IPS DF 6.9 (cell line): ENCODE results near the gene HOXB6.

Source experiments
- DNase-seq: peaks from one replicate; pipeline ENCODE4 v3.0.0-alpha.2; 2013; ENCODE audit warnings: low read depth, low spot score
- H3K27ac ChIP-seq: one replicate; pipeline ENCODE4 v1.5.1; 2013; ENCODE audit warnings: low read length, control low read depth
- H3K27me3 ChIP-seq: 2 replicates; pipeline ENCODE4 v1.6.1; 2013; ENCODE audit warnings: mild to moderate bottlenecking, low read length; ENCODE audit not compliant: control insufficient read depth, insufficient read depth
- H3K36me3 ChIP-seq: 2 replicates; pipeline ENCODE4 v1.6.1; 2013; ENCODE audit warnings: low read length; ENCODE audit not compliant: control insufficient read depth, insufficient read depth
- H3K4me1 ChIP-seq: 2 replicates; pipeline ENCODE4 v1.6.1; 2013; ENCODE audit warnings: low read length; ENCODE audit not compliant: control insufficient read depth, insufficient read depth
- H3K4me3 ChIP-seq: 2 replicates; pipeline ENCODE4 v1.5.1; 2013; ENCODE audit warnings: mild to moderate bottlenecking, low read length
- H3K9me3 ChIP-seq: 2 replicates; pipeline ENCODE4 v1.6.1; 2013; ENCODE audit warnings: low read length, inconsistent platforms; ENCODE audit not compliant: control insufficient read depth, insufficient read depth
- WGBS: extraction: QIAGEN DNeasy Blood & Tissue Kit; methylation state at CpG from one replicate; pipeline ENCODE4 v1.1.7; 2013; ENCODE audit warnings: mixed read lengths, missing lambda C conversion rate; ENCODE audit not compliant: insufficient read length, insufficient coverage; 5-methylcytosine and 5-hydroxymethylcytosine counted together

HOXB6 gene

GRCh38 chr17:48568499-48569239, 36.1 kb downstream of the HOXB6 start:
- H3K27me3 ChIP-seq: peaks cover 96% of the 10 kb centered on the region
- H3K4me1 ChIP-seq: peaks cover 3% of the 10 kb centered on the region; the same call in 1 of the 2 replicates
- no CpG with 5 or more reads among the region's 33 CpGs for WGBS

GRCh38 chr17:48567646-48568354, 37.0 kb downstream of the HOXB6 start:
- Histone ChIP-seq H3K4me3 (no peak overlapping the region), H3K9me3 (no peaks in the 10 kb centered on the region; the same call in 1 of the 2 replicates), H3K36me3 (no peaks in the 10 kb centered on the region), H3K27ac (no peak overlapping the region), H3K27me3 (peaks cover 96% of the 10 kb centered on the region), H3K4me1 (peaks cover 3% of the 10 kb centered on the region; the same call in 1 of the 2 replicates)
- WGBS: no CpG with 5 or more reads among the region's 2 CpGs
- no peak for DNase-seq

More at GRCh38 chr17:48568499-48569239, 36.1 kb downstream of the HOXB6 start:
- Histone ChIP-seq H3K27ac (no peak overlapping the region), H3K4me3 (no peak overlapping the region), H3K9me3 (no peaks in the 10 kb centered on the region; the same call in 1 of the 2 replicates), H3K36me3 (no peaks in the 10 kb centered on the region)
- DNase-seq: no peak

GRCh38 chr17:48567209-48567608, 37.6 kb downstream of the HOXB6 start:
- peaks cover 3% of the 10 kb centered on the region; the same call in 1 of the 2 replicates for H3K4me1 ChIP-seq
- no CpG with 5 or more reads among the region's 6 CpGs for WGBS
- H3K27me3 ChIP-seq: peaks cover 96% of the 10 kb centered on the region
- H3K9me3 ChIP-seq: no peaks in the 10 kb centered on the region; the same call in 1 of the 2 replicates
- H3K4me3 ChIP-seq: no peak overlapping the region
- no peak overlapping the region for H3K27ac ChIP-seq
- no peaks in the 10 kb centered on the region for H3K36me3 ChIP-seq
- no peak for DNase-seq

GRCh38 chr17:48566717-48567116, 38.1 kb downstream of the HOXB6 start:
- Histone ChIP-seq H3K4me3 (no peak overlapping the region), H3K27ac (no peak overlapping the region), H3K27me3 (peaks cover 96% of the 10 kb centered on the region), H3K4me1 (peaks cover 3% of the 10 kb centered on the region; the same call in 1 of the 2 replicates), H3K9me3 (no peaks in the 10 kb centered on the region; the same call in 1 of the 2 replicates), H3K36me3 (no peaks in the 10 kb centered on the region)
- DNase-seq: no peak
- no CpG with 5 or more reads among the region's 2 CpGs for WGBS

- Histone ChIP-seq H3K4me1 (peaks cover 3% of the 10 kb centered on the region; the same call in 1 of the 2 replicates), H3K27me3 (peaks cover 96% of the 10 kb centered on the region), H3K36me3 (no peaks in the 10 kb centered on the region), H3K4me3 (no peak overlapping the region), H3K27ac (no peak overlapping the region), H3K9me3 (no peaks in the 10 kb centered on the region; the same call in 1 of the 2 replicates)
- no peak for DNase-seq
- no CpG with 5 or more reads among the region's 4 CpGs for WGBS
Measured at GRCh38 chr17:48565925-48566710, 38.7 kb downstream of the HOXB6 start.

- H3K27ac ChIP-seq: no peak overlapping the region
- no peak overlapping the region for H3K4me3 ChIP-seq
- no peaks in the 10 kb centered on the region; the same call in 1 of the 2 replicates for H3K9me3 ChIP-seq
- peaks cover 3% of the 10 kb centered on the region; the same call in 1 of the 2 replicates for H3K4me1 ChIP-seq
- no CpG with 5 or more reads among the region's 2 CpGs for WGBS
- no peak for DNase-seq
- H3K27me3 ChIP-seq: peaks cover 96% of the 10 kb centered on the region
- H3K36me3 ChIP-seq: no peaks in the 10 kb centered on the region
Measured at GRCh38 chr17:48565022-48565554, 39.7 kb downstream of the HOXB6 start.

- no peak overlapping the region for H3K27ac ChIP-seq
- no peaks in the 10 kb centered on the region; the same call in 1 of the 2 replicates for H3K9me3 ChIP-seq
- H3K4me3 ChIP-seq: no peak overlapping the region
- H3K4me1 ChIP-seq: peaks cover 3% of the 10 kb centered on the region; the same call in 1 of the 2 replicates
- no peak for DNase-seq
- no CpG with 5 or more reads among the region's 73 CpGs for WGBS
- H3K27me3 ChIP-seq: peaks cover 96% of the 10 kb centered on the region
- H3K36me3 ChIP-seq: no peaks in the 10 kb centered on the region
Measured at GRCh38 chr17:48564188-48565021, 40.4 kb downstream of the HOXB6 start.

- H3K4me1 ChIP-seq: peaks cover 3% of the 10 kb centered on the region; the same call in 1 of the 2 replicates
- DNase-seq: no peak
- no peaks in the 10 kb centered on the region for H3K36me3 ChIP-seq
- no peaks in the 10 kb centered on the region; the same call in 1 of the 2 replicates for H3K9me3 ChIP-seq
- H3K27ac ChIP-seq: no peak overlapping the region
- WGBS: no CpG with 5 or more reads among the region's 10 CpGs
- no peak overlapping the region for H3K4me3 ChIP-seq
- H3K27me3 ChIP-seq: peaks cover 96% of the 10 kb centered on the region
Measured at GRCh38 chr17:48563867-48564187, 41.0 kb downstream of the HOXB6 start.

- no peak overlapping the region for H3K4me3 ChIP-seq
Measured at GRCh38 chr17:48563385-48563838, 41.4 kb downstream of the HOXB6 start.

More at GRCh38 chr17:48563385-48563838, 41.4 kb downstream of the HOXB6 start:
- no peak for DNase-seq
- Histone ChIP-seq H3K27me3 (peaks cover 96% of the 10 kb centered on the region), H3K4me1 (peaks cover 3% of the 10 kb centered on the region; the same call in 1 of the 2 replicates), H3K36me3 (no peaks in the 10 kb centered on the region), H3K27ac (no peak overlapping the region), H3K9me3 (no peaks in the 10 kb centered on the region; the same call in 1 of the 2 replicates)
- WGBS: no CpG with 5 or more reads among the region's 6 CpGs
